B cell (primary cell): ENCODE measurements around the gene TBX10. TPM values are rescaled to one million over a fixed set of nuclear protein-coding genes. Genes with fewer than 3 reads are reported as not detected.

Source experiments
- ATAC-seq: fragments of 200-7000 bp; cut with Tn5 transposase; one replicate; pipeline ENCODE4 v1.10.0; 2021; ENCODE audit warnings: low read depth, mild to moderate bottlenecking, moderate number of reproducible peaks, moderate library complexity
- CTCF ChIA-PET: fragments of 350-600 bp; sonication (Branson Sonifier 250); formaldehyde crosslinking; loops from one replicate; lab custom pipeline; 2021; ENCODE audit warnings: antibody characterized with exemption, inconsistent platforms; lab: Charles Lee
- POLR2A ChIA-PET: fragments of 350-600 bp; sonication (Branson Sonifier 250); formaldehyde crosslinking; loops from one replicate; lab custom pipeline; 2021; ENCODE audit warnings: antibody characterized with exemption; lab: Charles Lee
- DNase-seq: peaks from one replicate; pipeline ENCODE4 v3.0.0; 2013
- H2AFZ ChIP-seq: 2 replicates; pipeline ENCODE4 v1.6.1; 2012; ENCODE audit warnings: mild to moderate bottlenecking, low read depth, low read length; ENCODE audit not compliant: insufficient read depth, poor library complexity, severe bottlenecking
- H3K27ac ChIP-seq, 2 donors: 1 replicate in 1 of 2; 2 replicates in 1 of 2; pipeline ENCODE4 v1.5.1; 2012 to 2013; ENCODE audit warnings: low read length in 2 of 2, mild to moderate bottlenecking in 2 of 2, moderate library complexity in 1 of 2
- H3K27me3 ChIP-seq, 4 experiments: fragments of 200-600 bp in 1 of 4; sonication (generic) in 1 of 4; replicated peaks in 1 of 4; 1 replicate in 2 of 4; 2 replicates in 2 of 4; pipeline versions ENCODE4 v1.6.1 to v1.7.0; 2013 to 2016; ENCODE audit warnings: low read length in 3 of 4, mild to moderate bottlenecking in 2 of 4, mixed read lengths in 1 of 4, moderate library complexity in 1 of 4; ENCODE audit not compliant: insufficient read depth in 4 of 4, control insufficient read depth in 3 of 4; ENCODE audit errors: control extremely low read depth in 1 of 4
- H3K36me3 ChIP-seq, 2 experiments: replicated peaks in 1 of 2; 1 replicate in 1 of 2; 2 replicates in 1 of 2; pipeline versions ENCODE4 v1.6.1 to v1.7.1; 2013; ENCODE audit warnings: low read length in 1 of 2; ENCODE audit not compliant: insufficient read depth in 2 of 2, control insufficient read depth in 1 of 2; ENCODE audit errors: control extremely low read depth in 1 of 2, extremely low read depth in 1 of 2
- H3K4me1 ChIP-seq, 2 donors: fragments of 200-600 bp in 1 of 2; sonication (generic) in 1 of 2; 1 replicate in 1 of 2; 2 replicates in 1 of 2; pipeline versions ENCODE4 v1.5.1 to v1.6.1; 2013 to 2017; ENCODE audit warnings: low read length in 2 of 2; ENCODE audit not compliant: control insufficient read depth in 2 of 2, insufficient read depth in 2 of 2
- H3K4me2 ChIP-seq: replicated peaks from 2 replicates; pipeline ENCODE3; 2012; ENCODE audit warnings: mild to moderate bottlenecking, low read depth, low read length; ENCODE audit not compliant: poor library complexity, severe bottlenecking
- H3K4me3 ChIP-seq, 5 experiments: fragments of 200-600 bp in 1 of 5; sonication (generic) in 1 of 5; 1 replicate in 3 of 5; 2 replicates in 2 of 5; pipeline versions ENCODE4 v1.5.1 to v1.7.0; 2011 to 2016; ENCODE audit warnings: low read length in 4 of 5, mild to moderate bottlenecking in 4 of 5, low read depth in 2 of 5, control low read depth in 1 of 5, moderate library complexity in 1 of 5; ENCODE audit not compliant: insufficient read depth in 1 of 5; ENCODE audit errors: control extremely low read depth in 1 of 5, extremely low read depth in 1 of 5
- H3K79me2 ChIP-seq: fragments of 200-600 bp; sonication (generic); one replicate; pipeline ENCODE4 v1.6.0; 2016; ENCODE audit warnings: low read length; ENCODE audit not compliant: control insufficient read depth, insufficient read depth
- H3K9ac ChIP-seq: fragments of 200-600 bp; sonication (generic); 2 replicates; pipeline ENCODE4 v1.6.1; 2017; ENCODE audit warnings: mild to moderate bottlenecking, low read length, moderate library complexity
- H3K9me3 ChIP-seq, 3 donors: one replicate each; pipeline versions ENCODE4 v1.6.1 to v1.7.1; 2013; ENCODE audit warnings: low read length in 2 of 3; ENCODE audit not compliant: control insufficient read depth in 2 of 3, insufficient read depth in 1 of 3; ENCODE audit errors: control extremely low read depth in 1 of 3
- H4K20me1 ChIP-seq: 2 replicates; pipeline ENCODE4 v1.6.0; 2012; ENCODE audit warnings: mild to moderate bottlenecking, low read length; ENCODE audit not compliant: insufficient read depth, control insufficient read depth, poor library complexity, severe bottlenecking
- H3K27ac Mint-ChIP-seq: one replicate; pipeline ENCODE4 v1.8.0; 2021; ENCODE audit warnings: mixed read lengths
- H3K27me3 Mint-ChIP-seq: one replicate; pipeline ENCODE4 v1.8.0; 2021; ENCODE audit warnings: mixed read lengths
- H3K4me1 Mint-ChIP-seq: one replicate; pipeline ENCODE4 v1.8.0; 2021; ENCODE audit warnings: mixed read lengths
- H3K4me3 Mint-ChIP-seq: one replicate; pipeline ENCODE4 v1.8.0; 2021; ENCODE audit warnings: mixed read lengths
- H3K9me3 Mint-ChIP-seq: one replicate; pipeline ENCODE4 v1.8.0; 2022; ENCODE audit warnings: mixed read lengths; ENCODE audit not compliant: insufficient read depth
- CTCF ChIP-seq: fragments of 200-600 bp; IDR thresholded peaks from one replicate; pipeline ENCODE4 v1.8.0; 2022; ENCODE audit warnings: antibody characterized with exemption, mild to moderate bottlenecking
- EZH2 ChIP-seq: IDR thresholded peaks from 2 replicates; pipeline ENCODE4 v1.6.1; 2012; ENCODE audit warnings: borderline replicate concordance, low read depth, mild to moderate bottlenecking, moderate library complexity, low read length; ENCODE audit not compliant: insufficient read depth, poor library complexity, severe bottlenecking
- WGBS: methylation state at CpG from one replicate; pipeline ENCODE4 v1.1.5; 2013; ENCODE audit warnings: missing lambda C conversion rate; ENCODE audit not compliant: insufficient coverage; 5-methylcytosine and 5-hydroxymethylcytosine counted together
- intact Hi-C: fragments of 100-400 bp; cut with micrococcal nuclease; formaldehyde crosslinking; loops from one replicate; pipeline ENCODE4 v1.10.0; 2022
- polyA plus RNA-seq: library from polyadenylated mRNA; depleted of rRNA; stranded (reverse); fragments of >200 nt; gene quantifications from 2 replicates; pipeline ENCODE4 v1.2.3, GENCODE V29; 2012
- total RNA-seq, 2 donors: library from RNA; stranded (reverse); fragments of 120-200 nt in 1 of 2; gene quantifications; 1 replicate in 1 of 2; 2 replicates in 1 of 2; pipeline versions ENCODE4 v1.2.3 to v1.2.4, GENCODE V29; 2013 to 2022

The TBX10 gene
- total and polyA plus RNA-seq, 2 donors (not counting 1 experiment from before 2014, with no cell fraction given): not detected

- no peak overlapping the region for H3K4me3 Mint-ChIP-seq
- peaks cover 9% of the 10 kb centered on the region for H4K20me1 ChIP-seq
- CTCF ChIA-PET: interaction anchor here (0.6 to 7.5 kb wide), 14 partner anchors 11 to 163 kb away, joined by 3 to 105 read pairs (median 8); partner anchors contain the start of genes ACY3, GSTP1 and TBX10
- no peak for TF ChIP-seq EZH2
- no peak for TF ChIP-seq CTCF
- H3K27ac ChIP-seq: no peak overlapping the region
- no peak overlapping the region for H3K9ac ChIP-seq
- no peaks in the 10 kb centered on the region for H3K9me3 Mint-ChIP-seq
- intact Hi-C loops: no loop called here
- no peaks in the 10 kb centered on the region for H3K27me3 ChIP-seq
- no peak for DNase-seq
- ATAC-seq: no peak
- no peak overlapping the region for H3K27ac Mint-ChIP-seq
- H3K4me2 ChIP-seq: no peak overlapping the region
- 96% methylated on average over 12 of the region's 15 CpGs for WGBS
- no peaks in the 10 kb centered on the region for H3K27me3 Mint-ChIP-seq
- H3K36me3 ChIP-seq: no peaks in the 10 kb centered on the region
- POLR2A ChIA-PET: interaction anchor here (0.5 to 2.6 kb wide), 4 partner anchors 14 to 255 kb away, joined by 5 to 31 read pairs (median 10); partner anchors contain the start of genes ACY3, CLCF1 and GSTP1
- no peak overlapping the region for H3K4me3 ChIP-seq
- H3K4me1 ChIP-seq: peaks cover 14 to 19% of the 10 kb centered on the region in 2 donors
- H3K4me1 Mint-ChIP-seq: peaks cover 17% of the 10 kb centered on the region
- no peaks in the 10 kb centered on the region for H3K9me3 ChIP-seq
- no peaks in the 10 kb centered on the region for H3K79me2 ChIP-seq
- H2AFZ ChIP-seq: no peak overlapping the region
Observed at GRCh38 chr11:67627812-67628624, 11.5 kb downstream of the TBX10 start.

DNA sequence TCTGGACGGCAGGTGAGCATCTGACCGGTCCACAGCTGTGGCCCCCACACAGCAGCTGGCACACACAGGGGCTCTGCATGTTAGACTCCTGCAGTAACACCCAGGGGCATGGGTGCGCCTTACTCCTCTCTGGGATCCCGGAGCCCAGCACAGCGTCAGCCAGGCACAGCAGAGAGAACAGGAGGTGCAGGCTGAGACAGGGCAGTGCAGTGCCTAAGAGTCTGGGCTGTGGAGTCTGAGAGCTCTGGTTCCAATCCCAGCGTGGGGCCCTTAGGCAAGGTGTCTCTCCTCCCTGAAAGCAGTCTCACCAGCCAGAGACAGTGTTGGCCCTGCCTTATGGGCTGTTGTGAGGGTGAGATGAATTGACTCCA, 12.1 kb downstream of the TBX10 start:
- H3K27me3 ChIP-seq: no peaks in the 10 kb centered on the region

More for the DNA sequence above, 12.1 kb downstream of the TBX10 start:
- H3K79me2 ChIP-seq: no peaks in the 10 kb centered on the region
- no peak overlapping the region for H3K9ac ChIP-seq
- H3K27ac Mint-ChIP-seq: no peak overlapping the region
- H3K36me3 ChIP-seq: no peaks in the 10 kb centered on the region
- no peak overlapping the region for H3K4me3 Mint-ChIP-seq
- H2AFZ ChIP-seq: no peak overlapping the region
- TF ChIP-seq CTCF (no peak), EZH2 (no peak)
- H3K9me3 ChIP-seq: no peaks in the 10 kb centered on the region
- no peak overlapping the region for H3K4me3 ChIP-seq
- no peak overlapping the region for H3K27ac ChIP-seq
- intact Hi-C loops: no loop called here
- peaks cover 14 to 19% of the 10 kb centered on the region in 2 donors for H3K4me1 ChIP-seq
- no peaks in the 10 kb centered on the region for H3K27me3 Mint-ChIP-seq
- no peaks in the 10 kb centered on the region for H3K9me3 Mint-ChIP-seq
- peaks cover 17% of the 10 kb centered on the region for H3K4me1 Mint-ChIP-seq
- CTCF ChIA-PET: interaction anchor here (0.6 to 7.5 kb wide), 9 partner anchors 12 to 55 kb away, joined by 3 to 105 read pairs (median 4); partner anchors contain the start of genes ACY3 and TBX10
- POLR2A ChIA-PET: no interaction called here
- ATAC-seq (no peak), DNase-seq (no peak)
- 96% methylated on average over 6 of the region's 6 CpGs for WGBS
- no peak overlapping the region for H3K4me2 ChIP-seq
- H4K20me1 ChIP-seq: peaks cover 9% of the 10 kb centered on the region
